Upper lobe of right lung (tissue), 1 donor: ENCODE measurements around the gene CYTH4. TPM values are rescaled to one million over a fixed set of nuclear protein-coding genes. Genes with fewer than 3 reads are reported as not detected.

ENCODE experiments used
- ATAC-seq: fragments of 200-7000 bp; cut with Tn5 transposase; one replicate; pipeline ENCODE4 v1.9.1; 2020; ENCODE audit warnings: mild to moderate bottlenecking, moderate library complexity
- DNase-seq: peaks from one replicate; pipeline ENCODE4 v3.0.0-alpha.2; 2020
- H3K27ac ChIP-seq: fragments of 200-600 bp; one replicate; pipeline ENCODE4 v1.8.0; 2022
- H3K27me3 ChIP-seq: fragments of 200-600 bp; one replicate; pipeline ENCODE4 v1.8.0; 2022; ENCODE audit warnings: mild to moderate bottlenecking
- H3K36me3 ChIP-seq: fragments of 200-600 bp; one replicate; pipeline ENCODE4 v1.8.0; 2022
- H3K4me1 ChIP-seq: fragments of 200-600 bp; one replicate; pipeline ENCODE4 v1.8.0; 2022
- H3K4me3 ChIP-seq: fragments of 200-600 bp; one replicate; pipeline ENCODE4 v1.8.0; 2022; ENCODE audit warnings: mild to moderate bottlenecking
- H3K9me3 ChIP-seq: fragments of 200-600 bp; one replicate; pipeline ENCODE4 v1.8.0; 2022
- intact Hi-C: fragments of 100-400 bp; cut with DNase I; formaldehyde crosslinking; loops from one replicate; pipeline ENCODE4 v1.11.0; 2022
- total RNA-seq: library from RNA; stranded (reverse); fragmentation: NEBNext Ultra II Directional; extraction: Animal tissue kit (Norgen Biotek cat#: 25700); gene quantifications from one replicate; pipeline ENCODE4 v1.2.1, GENCODE V29; 2021
- TF ChIP-seq, protein P1 (sequence below): fragments of 200-600 bp; IDR thresholded peaks from one replicate; pipeline ENCODE4 v1.8.0; 2022; ENCODE audit warnings: antibody characterized with exemption
- donor health status: DM: no; HTN: yes; CAD: no; lungs with severe emphysema.

The CYTH4 gene
- total RNA-seq, 1 donor from 2014 or later: 37.9 TPM

DNA sequence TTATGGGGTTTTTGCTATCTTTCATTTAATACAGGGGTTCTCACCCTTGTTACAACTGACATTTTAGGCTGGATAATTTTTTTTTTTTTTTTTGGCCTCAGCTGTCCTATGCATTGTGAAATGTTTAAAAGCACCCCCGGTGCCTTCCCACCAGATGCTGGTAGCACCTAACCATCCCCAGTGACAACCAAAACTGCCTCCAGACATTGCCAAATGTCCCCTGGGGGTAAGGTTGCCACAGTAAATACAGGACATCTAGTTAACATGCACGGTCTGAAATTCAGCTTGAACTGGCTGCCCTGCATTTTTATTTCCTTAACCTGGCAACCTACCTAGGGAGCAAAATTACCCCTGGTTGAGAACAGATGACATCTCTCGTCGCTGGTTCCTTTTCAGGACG lies 72.4 kb downstream of the CYTH4 start:
- DNase-seq: no peak
- no peak overlapping the region for H3K4me3 ChIP-seq
- H3K4me1 ChIP-seq: no peaks in the 10 kb centered on the region
- no peaks in the 10 kb centered on the region for H3K36me3 ChIP-seq
- peaks cover 5% of the 10 kb centered on the region for H3K27me3 ChIP-seq
- no peaks in the 10 kb centered on the region for H3K9me3 ChIP-seq
- no peak for ATAC-seq
- H3K27ac ChIP-seq: no peak overlapping the region
- intact Hi-C loops: no loop called here
- TF ChIP-seq, protein P1, sequence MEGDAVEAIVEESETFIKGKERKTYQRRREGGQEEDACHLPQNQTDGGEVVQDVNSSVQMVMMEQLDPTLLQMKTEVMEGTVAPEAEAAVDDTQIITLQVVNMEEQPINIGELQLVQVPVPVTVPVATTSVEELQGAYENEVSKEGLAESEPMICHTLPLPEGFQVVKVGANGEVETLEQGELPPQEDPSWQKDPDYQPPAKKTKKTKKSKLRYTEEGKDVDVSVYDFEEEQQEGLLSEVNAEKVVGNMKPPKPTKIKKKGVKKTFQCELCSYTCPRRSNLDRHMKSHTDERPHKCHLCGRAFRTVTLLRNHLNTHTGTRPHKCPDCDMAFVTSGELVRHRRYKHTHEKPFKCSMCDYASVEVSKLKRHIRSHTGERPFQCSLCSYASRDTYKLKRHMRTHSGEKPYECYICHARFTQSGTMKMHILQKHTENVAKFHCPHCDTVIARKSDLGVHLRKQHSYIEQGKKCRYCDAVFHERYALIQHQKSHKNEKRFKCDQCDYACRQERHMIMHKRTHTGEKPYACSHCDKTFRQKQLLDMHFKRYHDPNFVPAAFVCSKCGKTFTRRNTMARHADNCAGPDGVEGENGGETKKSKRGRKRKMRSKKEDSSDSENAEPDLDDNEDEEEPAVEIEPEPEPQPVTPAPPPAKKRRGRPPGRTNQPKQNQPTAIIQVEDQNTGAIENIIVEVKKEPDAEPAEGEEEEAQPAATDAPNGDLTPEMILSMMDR: no peak

- no peak for DNase-seq
- H3K27me3 ChIP-seq: peaks cover 5% of the 10 kb centered on the region
- no peaks in the 10 kb centered on the region for H3K4me1 ChIP-seq
- ATAC-seq: peak; percentile 6
- H3K36me3 ChIP-seq: no peaks in the 10 kb centered on the region
- no peak overlapping the region for H3K4me3 ChIP-seq
- H3K27ac ChIP-seq: no peak overlapping the region
- TF ChIP-seq, protein P1: no peak
- intact Hi-C loops: no loop called here
- no peaks in the 10 kb centered on the region for H3K9me3 ChIP-seq
Observed at GRCh38 chr22:37355174-37355573, 72.9 kb downstream of the CYTH4 start.

- Histone ChIP-seq H3K27me3 (peaks cover 5% of the 10 kb centered on the region), H3K4me3 (no peak overlapping the region), H3K27ac (no peak overlapping the region), H3K9me3 (no peaks in the 10 kb centered on the region), H3K36me3 (no peaks in the 10 kb centered on the region), H3K4me1 (no peaks in the 10 kb centered on the region)
- TF ChIP-seq, protein P1: no peak
- no peak for ATAC-seq
- DNase-seq: no peak
- intact Hi-C loops: no loop called here
Observed at GRCh38 chr22:37356922-37357321, 74.6 kb downstream of the CYTH4 start.

- TF ChIP-seq, protein P1: no peak
- Histone ChIP-seq H3K4me3 (no peak overlapping the region), H3K27me3 (peaks cover 5% of the 10 kb centered on the region), H3K9me3 (no peaks in the 10 kb centered on the region), H3K4me1 (no peaks in the 10 kb centered on the region), H3K36me3 (no peaks in the 10 kb centered on the region), H3K27ac (no peak overlapping the region)
- intact Hi-C loops: no loop called here
- DNase-seq (no peak), ATAC-seq (no peak)
Observed at GRCh38 chr22:37357446-37358075, 75.3 kb downstream of the CYTH4 start.

DNA sequence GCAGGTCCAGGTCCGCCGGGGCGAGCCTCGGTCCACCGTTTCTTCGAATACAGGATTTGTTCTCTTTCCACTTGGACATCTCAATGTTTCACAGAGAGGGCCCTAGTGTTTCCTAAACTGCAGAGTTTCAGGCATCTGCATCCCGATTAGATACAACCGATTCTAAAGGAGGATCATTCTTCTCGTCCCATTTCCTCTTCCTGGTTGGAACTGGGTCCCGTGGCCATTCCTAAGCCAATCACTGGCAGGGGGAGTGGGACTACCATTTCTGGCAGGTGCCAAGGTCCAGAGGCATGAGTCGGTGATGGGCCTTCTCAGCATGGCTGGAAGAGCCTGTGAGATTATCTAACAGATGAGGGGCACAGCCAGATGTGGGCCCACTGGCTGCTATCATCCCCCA lies 76.1 kb downstream of the CYTH4 start:
- Histone ChIP-seq H3K27me3 (peaks cover 5% of the 10 kb centered on the region), H3K27ac (no peak overlapping the region), H3K36me3 (no peaks in the 10 kb centered on the region), H3K9me3 (no peaks in the 10 kb centered on the region), H3K4me1 (no peaks in the 10 kb centered on the region), H3K4me3 (no peak overlapping the region)
- ATAC-seq (no peak), DNase-seq (no peak)
- TF ChIP-seq, protein P1: no peak
- intact Hi-C loops: no loop called here

DNA sequence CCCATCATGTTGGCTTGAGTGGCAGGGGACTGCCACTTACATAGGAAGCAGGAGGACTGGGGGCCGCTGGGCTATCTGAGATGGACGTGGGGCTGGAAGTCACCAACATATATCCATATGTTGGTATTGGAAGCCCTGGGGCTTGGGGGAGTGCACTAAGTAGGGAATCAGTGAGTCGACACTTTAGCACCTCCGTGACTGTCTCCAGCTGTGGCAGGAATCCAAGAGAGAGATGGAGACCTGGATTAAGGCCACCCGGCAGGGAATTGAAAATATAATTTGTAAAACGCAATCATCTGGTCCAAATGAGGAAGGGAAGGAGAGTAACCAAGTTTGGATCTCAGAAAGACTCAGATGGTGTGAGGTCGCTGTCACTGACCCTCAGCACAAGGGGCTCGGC lies 76.6 kb downstream of the CYTH4 start:
- DNase-seq (no peak), ATAC-seq (no peak)
- TF ChIP-seq, protein P1: no peak
- Histone ChIP-seq H3K4me3 (no peak overlapping the region), H3K9me3 (no peaks in the 10 kb centered on the region), H3K27me3 (peaks cover 5% of the 10 kb centered on the region), H3K27ac (no peak overlapping the region), H3K4me1 (no peaks in the 10 kb centered on the region), H3K36me3 (no peaks in the 10 kb centered on the region)
- intact Hi-C loops: no loop called here
